Astrocyte of the hippocampus (primary cell): ENCODE data around the gene EEF1A1.
"Not testable (repeated sequence)": the region's sequence is repeated elsewhere in the genome, so short reads cannot be mapped to it uniquely, and the experiment has no call there.

ENCODE experiments used
- DNase-seq: peaks from one replicate; pipeline ENCODE4 v3.0.0; 2011; ENCODE audit warnings: low read depth, low spot score

EEF1A1 gene

GRCh38 chr6:73520688-73521350 lies at the start of gene EEF1A1:
TSS of gene EEF1A1 (minus strand) at chr6:73521032. CDS start at chr6:73520026, 1,006 bp downstream.
- peak; percentile 100 for DNase-seq

GRCh38 chr6:73569121-73569520 lies 48.3 kb upstream of the EEF1A1 start:
- no peak for DNase-seq

- DNase-seq: peak; percentile 24
Measured at GRCh38 chr6:73566954-73567591, 46.2 kb upstream of the EEF1A1 start.

GRCh38 chr6:73566486-73566871 lies 45.6 kb upstream of the EEF1A1 start:
- not testable (repeated sequence) for DNase-seq

GRCh38 chr6:73565767-73566485 lies 45.1 kb upstream of the EEF1A1 start:
- DNase-seq: peak; percentile 85

GRCh38 chr6:73564578-73565345 lies 43.9 kb upstream of the EEF1A1 start:
- DNase-seq: no peak

GRCh38 chr6:73562558-73562957 lies 41.7 kb upstream of the EEF1A1 start:
- DNase-seq: no peak

GRCh38 chr6:73560853-73561407 lies 40.1 kb upstream of the EEF1A1 start:
- no peak for DNase-seq

GRCh38 chr6:73560182-73560732 lies 39.4 kb upstream of the EEF1A1 start:
- peak; percentile 27 for DNase-seq

GRCh38 chr6:73559399-73559794 lies 38.6 kb upstream of the EEF1A1 start:
- not testable (repeated sequence) for DNase-seq

GRCh38 chr6:73558624-73559398 lies 38.0 kb upstream of the EEF1A1 start:
- DNase-seq: no peak

GRCh38 chr6:73556836-73557235 lies 36.0 kb upstream of the EEF1A1 start:
- DNase-seq: no peak

- not testable (repeated sequence) for DNase-seq
Measured at GRCh38 chr6:73555380-73555949, 34.6 kb upstream of the EEF1A1 start.

GRCh38 chr6:73551115-73551514 lies 30.3 kb upstream of the EEF1A1 start:
- DNase-seq: not testable (repeated sequence)

GRCh38 chr6:73548458-73549446 lies 27.9 kb upstream of the EEF1A1 start:
- no peak for DNase-seq

- no peak for DNase-seq
Measured at GRCh38 chr6:73547036-73547435, 26.2 kb upstream of the EEF1A1 start.

- DNase-seq: no peak
Measured at GRCh38 chr6:73542891-73543290, 22.1 kb upstream of the EEF1A1 start.

- not testable (repeated sequence) for DNase-seq
Measured at GRCh38 chr6:73542481-73542880, 21.6 kb upstream of the EEF1A1 start.
